ENCODE measurements around the gene IL13.

- TF ChIP-seq EZH2 (IDR thresholded peaks at IDR 0.05; ENCODE audit: insufficient read depth, poor library complexity, severe bottlenecking) (no peak), EZH2phosphoT487 (IDR thresholded peaks at IDR 0.05; ENCODE audit: insufficient read depth, low read depth) (no peak)
Observed at GRCh38 chr5:132629230-132629944, 28.6 kb upstream of the IL13 start.
